ENCODE measurements around the gene TNFRSF19. TPM values are rescaled to one million over a fixed set of nuclear protein-coding genes. Genes with fewer than 3 reads are reported as not detected.

TNFRSF19 gene
- total and polyA plus RNA-seq, 2 of the 13 experiments (the other 11 are each of a cell fraction or from before 2014, with no cell fraction given): 75.3 to 77.7 TPM

DNA sequence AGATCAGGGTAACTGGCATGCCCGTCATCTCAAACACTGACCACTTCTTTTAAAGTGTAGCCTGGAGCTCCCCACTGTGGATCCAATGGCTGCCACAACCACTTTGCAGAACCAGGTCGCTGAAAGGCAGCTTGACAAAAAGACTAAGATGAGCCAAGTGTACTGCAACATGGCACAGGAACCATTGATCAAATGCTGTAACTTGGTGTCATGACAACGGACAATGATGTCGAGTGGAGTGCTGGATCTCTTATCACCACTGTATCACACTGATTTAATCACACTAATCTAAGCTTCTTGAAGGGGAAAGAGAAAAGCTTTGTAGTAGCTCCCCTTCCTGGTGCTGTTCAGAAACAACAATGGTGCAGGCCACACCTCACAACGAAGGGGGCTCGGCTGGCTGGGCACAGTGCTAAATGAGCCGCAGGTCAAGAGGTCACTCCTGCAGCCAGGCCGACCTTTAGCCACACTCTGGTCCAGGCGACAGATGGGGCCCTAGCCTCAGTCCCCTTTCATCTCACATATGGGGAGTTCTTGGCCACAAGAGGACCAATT is 2.2 kb upstream of the TNFRSF19 start (continued):
- no peak for TF ChIP-seq ZNF224 (CRISPR knock-in tag; IDR thresholded peaks at IDR 0.05)
- no peak for TF ChIP-seq ZNF124 (CRISPR knock-in tag; IDR thresholded peaks at IDR 0.05)
- TF ChIP-seq SOX6 (IDR thresholded peaks at IDR 0.05): no peak
- TF ChIP-seq SOX6 (CRISPR knock-in tag; IDR thresholded peaks at IDR 0.05): peak; percentile 73
- TF ChIP-seq, protein P1, sequence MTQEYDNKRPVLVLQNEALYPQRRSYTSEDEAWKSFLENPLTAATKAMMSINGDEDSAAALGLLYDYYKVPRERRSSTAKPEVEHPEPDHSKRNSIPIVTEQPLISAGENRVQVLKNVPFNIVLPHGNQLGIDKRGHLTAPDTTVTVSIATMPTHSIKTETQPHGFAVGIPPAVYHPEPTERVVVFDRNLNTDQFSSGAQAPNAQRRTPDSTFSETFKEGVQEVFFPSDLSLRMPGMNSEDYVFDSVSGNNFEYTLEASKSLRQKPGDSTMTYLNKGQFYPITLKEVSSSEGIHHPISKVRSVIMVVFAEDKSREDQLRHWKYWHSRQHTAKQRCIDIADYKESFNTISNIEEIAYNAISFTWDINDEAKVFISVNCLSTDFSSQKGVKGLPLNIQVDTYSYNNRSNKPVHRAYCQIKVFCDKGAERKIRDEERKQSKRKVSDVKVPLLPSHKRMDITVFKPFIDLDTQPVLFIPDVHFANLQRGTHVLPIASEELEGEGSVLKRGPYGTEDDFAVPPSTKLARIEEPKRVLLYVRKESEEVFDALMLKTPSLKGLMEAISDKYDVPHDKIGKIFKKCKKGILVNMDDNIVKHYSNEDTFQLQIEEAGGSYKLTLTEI (CRISPR knock-in tag; conservative IDR thresholded peaks at IDR 0.05): no peak
- peak; percentile 71; the same call in 1 of the 2 replicates for TF ChIP-seq NCOR1 (IDR thresholded peaks at IDR 0.05; ENCODE audit: borderline replicate concordance, low read length)
- TF ChIP-seq ETV5 (CRISPR knock-in tag; IDR thresholded peaks at IDR 0.05; ENCODE audit: borderline replicate concordance): no peak
- TF ChIP-seq, protein P2, sequence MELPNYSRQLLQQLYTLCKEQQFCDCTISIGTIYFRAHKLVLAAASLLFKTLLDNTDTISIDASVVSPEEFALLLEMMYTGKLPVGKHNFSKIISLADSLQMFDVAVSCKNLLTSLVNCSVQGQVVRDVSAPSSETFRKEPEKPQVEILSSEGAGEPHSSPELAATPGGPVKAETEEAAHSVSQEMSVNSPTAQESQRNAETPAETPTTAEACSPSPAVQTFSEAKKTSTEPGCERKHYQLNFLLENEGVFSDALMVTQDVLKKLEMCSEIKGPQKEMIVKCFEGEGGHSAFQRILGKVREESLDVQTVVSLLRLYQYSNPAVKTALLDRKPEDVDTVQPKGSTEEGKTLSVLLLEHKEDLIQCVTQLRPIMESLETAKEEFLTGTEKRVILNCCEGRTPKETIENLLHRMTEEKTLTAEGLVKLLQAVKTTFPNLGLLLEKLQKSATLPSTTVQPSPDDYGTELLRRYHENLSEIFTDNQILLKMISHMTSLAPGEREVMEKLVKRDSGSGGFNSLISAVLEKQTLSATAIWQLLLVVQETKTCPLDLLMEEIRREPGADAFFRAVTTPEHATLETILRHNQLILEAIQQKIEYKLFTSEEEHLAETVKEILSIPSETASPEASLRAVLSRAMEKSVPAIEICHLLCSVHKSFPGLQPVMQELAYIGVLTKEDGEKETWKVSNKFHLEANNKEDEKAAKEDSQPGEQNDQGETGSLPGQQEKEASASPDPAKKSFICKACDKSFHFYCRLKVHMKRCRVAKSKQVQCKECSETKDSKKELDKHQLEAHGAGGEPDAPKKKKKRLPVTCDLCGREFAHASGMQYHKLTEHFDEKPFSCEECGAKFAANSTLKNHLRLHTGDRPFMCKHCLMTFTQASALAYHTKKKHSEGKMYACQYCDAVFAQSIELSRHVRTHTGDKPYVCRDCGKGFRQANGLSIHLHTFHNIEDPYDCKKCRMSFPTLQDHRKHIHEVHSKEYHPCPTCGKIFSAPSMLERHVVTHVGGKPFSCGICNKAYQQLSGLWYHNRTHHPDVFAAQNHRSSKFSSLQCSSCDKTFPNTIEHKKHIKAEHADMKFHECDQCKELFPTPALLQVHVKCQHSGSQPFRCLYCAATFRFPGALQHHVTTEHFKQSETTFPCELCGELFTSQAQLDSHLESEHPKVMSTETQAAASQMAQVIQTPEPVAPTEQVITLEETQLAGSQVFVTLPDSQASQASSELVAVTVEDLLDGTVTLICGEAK (IDR thresholded peaks at IDR 0.05): no peak
- TF ChIP-seq, protein P2 (CRISPR knock-in tag; IDR thresholded peaks at IDR 0.05): no peak
- no peak for TF ChIP-seq SP5 (CRISPR knock-in tag; IDR thresholded peaks at IDR 0.05; ENCODE audit: borderline replicate concordance, low read depth)
- TF ChIP-seq, protein P3, sequence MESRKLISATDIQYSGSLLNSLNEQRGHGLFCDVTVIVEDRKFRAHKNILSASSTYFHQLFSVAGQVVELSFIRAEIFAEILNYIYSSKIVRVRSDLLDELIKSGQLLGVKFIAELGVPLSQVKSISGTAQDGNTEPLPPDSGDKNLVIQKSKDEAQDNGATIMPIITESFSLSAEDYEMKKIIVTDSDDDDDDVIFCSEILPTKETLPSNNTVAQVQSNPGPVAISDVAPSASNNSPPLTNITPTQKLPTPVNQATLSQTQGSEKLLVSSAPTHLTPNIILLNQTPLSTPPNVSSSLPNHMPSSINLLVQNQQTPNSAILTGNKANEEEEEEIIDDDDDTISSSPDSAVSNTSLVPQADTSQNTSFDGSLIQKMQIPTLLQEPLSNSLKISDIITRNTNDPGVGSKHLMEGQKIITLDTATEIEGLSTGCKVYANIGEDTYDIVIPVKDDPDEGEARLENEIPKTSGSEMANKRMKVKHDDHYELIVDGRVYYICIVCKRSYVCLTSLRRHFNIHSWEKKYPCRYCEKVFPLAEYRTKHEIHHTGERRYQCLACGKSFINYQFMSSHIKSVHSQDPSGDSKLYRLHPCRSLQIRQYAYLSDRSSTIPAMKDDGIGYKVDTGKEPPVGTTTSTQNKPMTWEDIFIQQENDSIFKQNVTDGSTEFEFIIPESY (CRISPR knock-in tag; IDR thresholded peaks at IDR 0.05): no peak
- no peak for TF ChIP-seq SIN3B (IDR thresholded peaks at IDR 0.05; ENCODE audit: low read length)
- no peak for TF ChIP-seq NFIB (CRISPR knock-in tag; IDR thresholded peaks at IDR 0.05; ENCODE audit: borderline replicate concordance)
- no peak for TF ChIP-seq SRF (IDR thresholded peaks at IDR 0.05; ENCODE audit: low read depth, low read length)
